NK-92 (cell line): ENCODE measurements around the gene SCUBE2.

Source experiments
- DNase-seq: peaks from one replicate; lab custom pipeline; 2025; ENCODE audit not compliant: unreplicated experiment; lab: John Stamatoyannopoulos, UW

The SCUBE2 gene

GRCh38 chr11:9047964-9048523, 43.4 kb downstream of the SCUBE2 start:
- DNase-seq, result no peak

GRCh38 chr11:9046481-9046880, 44.9 kb downstream of the SCUBE2 start:
- no peak for DNase-seq

- no peak for DNase-seq
Observed at GRCh38 chr11:9042488-9042887, 48.9 kb downstream of the SCUBE2 start.

GRCh38 chr11:9041747-9042146, 49.7 kb downstream of the SCUBE2 start:
- DNase-seq, result no peak

GRCh38 chr11:9040410-9040809, 51.0 kb downstream of the SCUBE2 start:
- DNase-seq, result no peak

GRCh38 chr11:9039863-9040262, 51.5 kb downstream of the SCUBE2 start:
- DNase-seq, result no peak

- no peak for DNase-seq
Observed at GRCh38 chr11:9039198-9039597, 52.2 kb downstream of the SCUBE2 start.

- no peak for DNase-seq
Observed at GRCh38 chr11:9038541-9038940, 52.9 kb downstream of the SCUBE2 start.

- no peak for DNase-seq
Observed at GRCh38 chr11:9037963-9038362, 53.4 kb downstream of the SCUBE2 start.

GRCh38 chr11:9037046-9037780, 54.2 kb downstream of the SCUBE2 start:
- DNase-seq, result no peak

- DNase-seq, result no peak
Observed at GRCh38 chr11:9030601-9031000, 60.8 kb downstream of the SCUBE2 start.

GRCh38 chr11:9029422-9029821, 62.0 kb downstream of the SCUBE2 start:
- DNase-seq, result no peak

GRCh38 chr11:9028581-9028980, 62.8 kb downstream of the SCUBE2 start:
- DNase-seq, result no peak

- DNase-seq, result no peak
Observed at GRCh38 chr11:9025101-9025850, 66.1 kb downstream of the SCUBE2 start.

GRCh38 chr11:9022961-9023680, 68.3 kb downstream of the SCUBE2 start:
- no peak for DNase-seq

GRCh38 chr11:9020916-9021315, 70.5 kb downstream of the SCUBE2 start:
- no peak for DNase-seq

GRCh38 chr11:9019861-9020260, 71.5 kb downstream of the SCUBE2 start:
- no peak for DNase-seq

- DNase-seq, result no peak
Observed at GRCh38 chr11:9017773-9018172, 73.6 kb downstream of the SCUBE2 start.

- no peak for DNase-seq
Observed at GRCh38 chr11:9016916-9017642, 74.3 kb downstream of the SCUBE2 start.

- DNase-seq, result no peak
Observed at GRCh38 chr11:9015677-9016076, 75.7 kb downstream of the SCUBE2 start.

GRCh38 chr11:9014826-9015225, 76.6 kb downstream of the SCUBE2 start:
- no peak for DNase-seq
